SJSA1 (cell line): ENCODE results near the gene CHST4. TPM values are rescaled to one million over a fixed set of nuclear protein-coding genes. Genes with fewer than 3 reads are reported as not detected.

Source experiments
- DNase-seq, 2 experiments: peaks; one replicate each; pipeline ENCODE4 v3.0.0-alpha.2; 2015 to 2020; ENCODE audit warnings: low spot score in 2 of 2, low read depth in 1 of 2
- H3K27ac ChIP-seq: fragments of 250-450 bp; sonication (Bioruptor Pico); 2 replicates; pipeline ENCODE4 v1.5.1; 2020; ENCODE audit warnings: mild to moderate bottlenecking, moderate library complexity
- H3K27me3 ChIP-seq: fragments of 250-450 bp; sonication (Bioruptor Pico); replicated peaks from 2 replicates; pipeline ENCODE4 v1.5.1; 2020; ENCODE audit warnings: mild to moderate bottlenecking, moderate library complexity
- H3K36me3 ChIP-seq: fragments of 250-450 bp; sonication (Bioruptor Pico); 2 replicates; pipeline ENCODE4 v1.5.1; 2020; ENCODE audit warnings: mild to moderate bottlenecking
- H3K4me1 ChIP-seq: fragments of 250-450 bp; sonication (Bioruptor Pico); replicated peaks from 2 replicates; pipeline ENCODE4 v1.6.1; 2021; ENCODE audit warnings: mild to moderate bottlenecking
- H3K4me3 ChIP-seq: fragments of 250-450 bp; sonication (Bioruptor Pico); 2 replicates; pipeline ENCODE4 v1.5.1; 2020; ENCODE audit warnings: mild to moderate bottlenecking
- H3K9me3 ChIP-seq: fragments of 250-450 bp; sonication (Bioruptor Pico); replicated peaks from 2 replicates; pipeline ENCODE4 v1.5.1; 2020; ENCODE audit warnings: mild to moderate bottlenecking
- total RNA-seq: library from RNA; depleted of rRNA; stranded (reverse); fragments of >200 nt; shearing (Covaris generic); gene quantifications from 2 replicates; pipeline ENCODE4 v1.2.3, GENCODE V29; 2014; rRNA removed

CHST4 gene
- not detected in 2 replicates for total RNA-seq

DNA sequence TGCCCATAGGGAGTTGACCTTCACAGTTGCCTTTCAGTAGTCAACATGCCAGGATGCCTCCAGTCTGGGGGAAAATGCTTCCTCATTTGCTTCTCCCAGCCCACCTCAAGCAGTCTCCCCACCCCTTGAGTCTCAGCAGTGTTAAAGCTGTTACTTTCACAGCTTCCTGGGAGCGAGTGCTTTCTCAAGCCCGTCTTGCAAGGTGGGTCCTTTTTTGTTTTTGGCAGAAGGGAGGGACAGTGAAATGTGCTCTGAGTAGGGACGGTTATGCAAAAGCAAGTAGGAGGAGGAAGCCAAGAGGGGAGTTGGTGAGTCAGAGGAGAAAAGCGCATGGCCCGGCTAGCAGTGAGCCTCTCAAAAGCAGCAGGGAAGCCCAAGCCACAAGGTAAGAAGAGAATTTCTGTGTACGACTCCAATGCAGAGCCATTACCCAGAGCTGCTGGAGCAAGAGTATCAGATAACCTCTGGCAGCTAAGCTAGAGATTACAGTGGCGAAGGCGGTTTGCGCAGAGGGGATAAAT is at the start of gene CHST4:
Gene CHST4, plus strand, starts transcription at position 316 of the 521 bp plus-strand sequence. CDS start 10,252 bp downstream, outside the sequence.
- Histone ChIP-seq H3K9me3 (no peaks in the 10 kb centered on the region), H3K4me1 (peaks cover 5% of the 10 kb centered on the region; the same call in 1 of the 2 replicates), H3K27ac (no peak within 1 kb of the TSS), H3K36me3 (no peaks in the 10 kb centered on the region), H3K4me3 (no peak within 1 kb of the TSS), H3K27me3 (peaks cover 8% of the 10 kb centered on the region; the same call in 1 of the 2 replicates)
- DNase-seq = peak in 1 of 2 experiments; percentile 14

DNA sequence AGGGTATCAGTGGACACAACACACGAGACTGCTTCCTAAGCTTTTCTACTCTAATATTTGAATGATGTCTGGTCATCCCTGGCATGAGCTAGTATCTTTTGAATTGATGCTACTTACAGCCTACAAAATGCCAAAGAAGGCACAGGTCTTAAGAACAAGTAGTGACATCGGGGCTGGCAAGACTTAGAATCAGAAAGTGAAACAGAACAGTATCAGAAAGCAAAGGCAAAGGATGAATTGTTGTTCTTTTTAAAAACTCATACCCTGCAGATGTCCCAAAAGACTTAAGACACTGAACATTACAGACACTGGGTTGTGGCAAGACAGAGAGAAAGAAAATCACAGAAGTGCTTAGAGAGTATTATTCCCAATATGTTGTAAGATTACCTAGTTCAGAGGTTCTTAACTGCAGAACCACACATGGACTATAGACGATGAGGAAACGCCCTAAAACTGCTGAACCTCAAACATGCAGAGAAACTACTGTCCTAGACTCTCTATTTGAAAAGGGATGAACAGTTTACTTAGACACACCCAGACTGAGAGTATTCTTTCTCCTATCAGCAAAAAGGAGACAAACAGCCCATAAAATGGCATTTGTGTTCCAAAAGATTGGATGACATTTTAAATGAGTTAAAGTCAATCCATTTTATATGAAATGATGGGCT is 49.6 kb upstream of the CHST4 start:
- no peak overlapping the region for H3K4me3 ChIP-seq
- H3K9me3 ChIP-seq = peaks cover 6% of the 10 kb centered on the region; the same call in 1 of the 2 replicates
- H3K36me3 ChIP-seq = peaks cover 24% of the 10 kb centered on the region
- no peak overlapping the region for H3K27ac ChIP-seq
- H3K4me1 ChIP-seq = peaks cover 26% of the 10 kb centered on the region
- DNase-seq = no peak
- H3K27me3 ChIP-seq = no peaks in the 10 kb centered on the region

DNA sequence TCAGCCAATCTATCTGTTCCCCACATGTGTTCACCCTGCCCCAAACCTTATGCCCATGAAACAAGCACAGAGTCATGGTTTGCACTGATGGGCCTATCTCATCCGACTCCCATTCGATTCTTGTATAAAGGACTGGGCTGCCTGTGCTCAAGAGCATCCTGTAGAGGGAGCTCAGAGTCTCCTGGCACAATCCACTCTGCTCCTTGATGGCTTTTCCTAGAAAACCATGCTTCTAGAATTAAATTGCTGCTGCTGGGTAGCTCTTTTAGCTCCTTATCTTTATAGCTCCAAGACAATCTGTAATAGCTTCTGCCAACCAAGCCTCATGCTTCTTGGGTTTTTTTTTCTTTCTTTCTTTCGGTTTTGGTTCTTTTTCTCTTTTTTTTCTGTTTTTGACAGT is 46.8 kb upstream of the CHST4 start:
- Histone ChIP-seq H3K27me3 (no peaks in the 10 kb centered on the region), H3K9me3 (peaks cover 10% of the 10 kb centered on the region; the same call in 1 of the 2 replicates), H3K27ac (no peak overlapping the region), H3K4me1 (peaks cover 23% of the 10 kb centered on the region), H3K4me3 (no peak overlapping the region), H3K36me3 (peaks cover 27% of the 10 kb centered on the region)
- DNase-seq = no peak

DNA sequence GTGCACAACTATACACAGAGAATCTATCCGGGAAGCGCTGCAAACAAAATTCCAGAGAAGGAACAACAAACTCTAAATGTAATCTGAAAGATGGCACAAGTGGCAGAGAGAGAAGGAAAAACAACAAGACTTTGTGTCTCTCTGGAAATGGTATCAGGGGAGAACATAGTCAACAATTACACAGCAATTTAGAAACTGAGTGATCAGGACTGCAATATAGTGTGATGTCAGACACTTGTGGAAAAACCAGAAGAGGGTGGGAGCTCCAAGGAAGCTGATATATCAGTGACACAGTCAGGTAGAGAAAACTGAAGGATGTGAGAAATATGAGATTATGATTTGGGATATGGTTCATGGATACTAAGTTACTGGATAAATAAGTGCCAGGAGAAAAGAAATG is 45.3 kb upstream of the CHST4 start:
- no peak for DNase-seq
- H3K27me3 ChIP-seq = no peaks in the 10 kb centered on the region
- no peak overlapping the region for H3K4me3 ChIP-seq
- peaks cover 7% of the 10 kb centered on the region; the same call in 1 of the 2 replicates for H3K9me3 ChIP-seq
- peaks cover 20% of the 10 kb centered on the region for H3K36me3 ChIP-seq
- H3K4me1 ChIP-seq = peaks cover 13% of the 10 kb centered on the region
- H3K27ac ChIP-seq = no peak overlapping the region

DNA sequence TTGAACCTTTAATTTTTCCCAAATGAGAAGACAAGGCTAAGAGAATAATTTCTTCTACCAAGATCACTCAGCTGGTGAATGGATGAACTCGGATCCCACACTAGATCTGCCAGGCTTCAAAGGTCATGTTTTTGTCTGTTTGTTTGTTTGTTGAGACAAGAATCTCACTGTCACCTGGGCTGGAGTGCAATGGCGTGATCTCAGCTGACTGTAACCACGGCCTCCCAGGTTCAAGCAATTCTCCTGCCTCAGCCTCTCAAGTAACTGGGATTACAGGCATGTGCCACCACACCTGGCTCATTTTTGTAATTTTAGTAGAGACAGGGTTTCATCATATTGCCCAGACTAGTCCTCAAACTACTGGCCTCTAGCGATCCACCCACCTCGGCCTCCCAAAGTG is 43.7 kb upstream of the CHST4 start:
- peaks cover 6% of the 10 kb centered on the region for H3K36me3 ChIP-seq

DNA sequence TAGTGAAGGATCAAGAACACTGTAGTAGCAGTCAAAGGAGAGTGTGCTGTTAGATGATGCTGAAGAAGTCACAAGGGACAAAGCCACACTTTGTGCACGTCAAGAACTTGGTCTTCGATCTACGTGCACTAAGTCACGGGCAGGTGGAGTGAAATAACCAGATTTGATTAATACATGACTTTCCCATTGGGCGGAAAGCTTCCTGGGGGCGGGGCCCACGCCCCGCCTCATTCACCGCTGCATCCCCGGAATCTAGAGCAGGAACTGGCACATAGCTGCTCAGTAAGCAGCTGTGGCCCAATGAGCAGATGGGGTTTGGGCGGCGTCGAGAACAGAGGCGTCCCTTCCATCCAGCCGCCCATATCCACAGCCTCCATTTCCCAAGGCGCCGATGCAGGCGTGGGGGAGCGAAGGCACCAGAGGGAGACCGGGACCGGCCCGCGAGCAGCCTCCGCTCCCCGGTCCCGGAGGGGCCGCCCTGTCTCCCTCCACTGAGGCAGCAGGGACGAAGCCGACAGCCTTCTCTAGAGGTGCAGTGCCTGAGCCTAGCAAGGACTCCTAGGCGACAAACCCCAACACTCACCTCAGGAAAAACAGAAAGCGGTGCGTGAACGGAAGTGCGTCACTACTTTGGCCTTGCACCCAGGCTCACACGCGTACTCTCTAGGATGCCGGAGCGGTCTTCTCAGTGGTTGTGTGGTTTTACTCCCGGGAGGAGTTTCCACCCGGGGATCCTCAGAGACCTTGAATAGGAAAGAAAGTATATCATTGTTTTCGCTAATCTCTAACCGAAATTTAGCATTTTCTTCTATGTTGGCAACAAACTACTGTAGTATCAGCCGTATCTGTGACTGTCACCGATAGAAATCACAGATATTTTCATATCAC is 42.0 kb upstream of the CHST4 start:
- H3K4me3 ChIP-seq = peak overlapping the region; percentile 92
- H3K27me3 ChIP-seq = no peaks in the 10 kb centered on the region
- H3K27ac ChIP-seq = peak overlapping the region; percentile 98
- peak; percentile 85 to 90 for DNase-seq
- H3K4me1 ChIP-seq = peaks cover 13% of the 10 kb centered on the region
- peaks cover 3% of the 10 kb centered on the region for H3K36me3 ChIP-seq
- peaks cover 4% of the 10 kb centered on the region; the same call in 1 of the 2 replicates for H3K9me3 ChIP-seq

More for the DNA sequence above, 43.7 kb upstream of the CHST4 start:
- Histone ChIP-seq H3K4me1 (peaks cover 13% of the 10 kb centered on the region), H3K9me3 (peaks cover 4% of the 10 kb centered on the region; the same call in 1 of the 2 replicates), H3K27ac (no peak overlapping the region), H3K4me3 (no peak overlapping the region), H3K27me3 (no peaks in the 10 kb centered on the region)
- no peak for DNase-seq

DNA sequence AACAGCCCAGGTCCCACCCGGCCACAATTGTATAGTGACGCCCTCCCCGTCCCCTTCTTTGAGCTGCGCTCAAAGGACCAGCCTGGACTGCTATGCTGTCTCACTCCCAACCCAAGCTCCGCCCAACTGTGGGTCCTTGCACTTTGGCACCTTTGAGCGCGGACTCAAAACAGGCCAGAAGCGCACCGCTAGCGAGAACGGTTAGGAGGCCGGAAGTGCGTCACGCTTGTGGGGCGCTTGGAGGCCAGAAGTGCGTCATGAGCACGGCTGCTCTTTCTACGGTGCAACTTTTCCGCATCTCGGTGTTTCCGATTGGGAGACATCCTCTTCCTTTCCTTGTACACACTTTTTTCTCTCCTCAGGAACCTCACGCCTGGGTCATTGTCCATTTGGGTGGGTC is 37.1 kb upstream of the CHST4 start, which contains the start of gene ZNF19:
Gene ZNF19, minus strand, starts transcription at position 203 of the 400 bp plus-strand sequence. CDS start 7,210 bp downstream, outside the sequence.
- no peaks in the 10 kb centered on the region; the same call in 1 of the 2 replicates for H3K27me3 ChIP-seq
- DNase-seq = no peak
- H3K36me3 ChIP-seq = peaks cover 3% of the 10 kb centered on the region
- no peak within 1 kb of the TSS for H3K27ac ChIP-seq
- no peaks in the 10 kb centered on the region for H3K9me3 ChIP-seq
- H3K4me1 ChIP-seq = peaks cover 7% of the 10 kb centered on the region
- H3K4me3 ChIP-seq = no peak within 1 kb of the TSS

DNA sequence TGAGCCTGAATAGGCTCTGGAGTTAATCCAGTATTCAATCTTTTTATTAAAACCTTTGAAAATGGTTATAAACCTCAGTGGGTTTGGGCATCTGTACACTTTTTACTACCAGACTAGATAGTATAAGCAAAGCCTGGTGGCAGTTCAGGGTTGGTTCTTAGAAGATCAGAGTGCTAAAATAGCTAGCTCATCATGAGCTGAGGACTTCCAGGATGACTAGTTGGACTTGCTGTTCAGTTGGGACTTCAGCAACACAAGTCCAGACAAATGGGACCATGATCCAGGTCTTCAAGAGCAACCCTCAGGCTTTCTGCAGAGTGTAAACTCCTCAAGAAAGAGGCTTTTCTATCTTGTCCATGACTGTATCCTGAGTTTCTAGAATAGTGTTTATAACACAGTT is 35.9 kb upstream of the CHST4 start:
- Histone ChIP-seq H3K36me3 (no peaks in the 10 kb centered on the region), H3K27ac (no peak overlapping the region), H3K4me1 (no peaks in the 10 kb centered on the region), H3K27me3 (no peaks in the 10 kb centered on the region; the same call in 1 of the 2 replicates), H3K4me3 (no peak overlapping the region), H3K9me3 (no peaks in the 10 kb centered on the region)
- no peak for DNase-seq

DNA sequence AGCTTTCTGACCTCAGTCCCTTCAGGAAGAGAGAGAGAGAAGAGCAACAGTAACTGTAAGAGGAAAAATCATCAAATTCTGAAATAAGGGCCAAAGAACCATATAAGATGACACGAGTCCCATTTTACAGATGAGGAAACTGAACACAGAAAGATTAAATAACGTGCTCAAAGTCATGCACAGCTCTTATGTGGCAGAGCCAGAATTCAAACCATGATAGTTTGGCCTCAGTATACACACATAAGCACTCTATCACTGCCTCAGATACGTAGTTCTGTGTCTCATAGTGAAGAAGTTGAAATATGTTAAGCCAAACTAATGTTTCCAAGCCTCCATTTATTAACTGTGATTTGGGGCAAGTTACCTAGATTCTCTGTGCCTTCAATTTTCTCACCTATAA is 35.2 kb upstream of the CHST4 start:
- DNase-seq = no peak
- no peaks in the 10 kb centered on the region for H3K36me3 ChIP-seq
- no peak overlapping the region for H3K4me3 ChIP-seq

DNA sequence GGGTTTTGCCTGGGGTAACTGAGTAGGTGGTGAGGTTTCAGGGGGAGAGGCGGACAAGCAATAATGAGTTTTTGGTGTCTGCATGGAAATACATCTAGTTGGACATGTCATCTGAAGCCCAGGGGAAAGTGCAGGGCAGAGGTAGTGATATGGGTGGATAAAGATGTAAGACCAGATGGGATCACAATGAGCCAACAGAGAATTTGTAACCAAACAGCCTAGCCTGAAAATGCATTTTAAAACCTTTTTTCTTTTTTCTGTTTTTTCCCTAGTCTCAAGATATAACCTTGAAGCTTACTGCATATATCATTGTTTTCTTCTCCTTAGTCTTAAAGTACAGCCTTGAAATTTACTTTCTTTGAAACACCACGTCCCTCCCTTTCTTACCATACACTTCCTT is 33.4 kb upstream of the CHST4 start:
- H3K36me3 ChIP-seq = no peaks in the 10 kb centered on the region
- no peaks in the 10 kb centered on the region; the same call in 1 of the 2 replicates for H3K27me3 ChIP-seq
- no peaks in the 10 kb centered on the region for H3K9me3 ChIP-seq
- DNase-seq = no peak
- no peak overlapping the region for H3K27ac ChIP-seq
- H3K4me3 ChIP-seq = no peak overlapping the region
- H3K4me1 ChIP-seq = no peaks in the 10 kb centered on the region

More for the DNA sequence above, 35.2 kb upstream of the CHST4 start:
- H3K9me3 ChIP-seq = no peaks in the 10 kb centered on the region
- H3K27ac ChIP-seq = no peak overlapping the region
- no peaks in the 10 kb centered on the region for H3K4me1 ChIP-seq
- H3K27me3 ChIP-seq = no peaks in the 10 kb centered on the region; the same call in 1 of the 2 replicates

DNA sequence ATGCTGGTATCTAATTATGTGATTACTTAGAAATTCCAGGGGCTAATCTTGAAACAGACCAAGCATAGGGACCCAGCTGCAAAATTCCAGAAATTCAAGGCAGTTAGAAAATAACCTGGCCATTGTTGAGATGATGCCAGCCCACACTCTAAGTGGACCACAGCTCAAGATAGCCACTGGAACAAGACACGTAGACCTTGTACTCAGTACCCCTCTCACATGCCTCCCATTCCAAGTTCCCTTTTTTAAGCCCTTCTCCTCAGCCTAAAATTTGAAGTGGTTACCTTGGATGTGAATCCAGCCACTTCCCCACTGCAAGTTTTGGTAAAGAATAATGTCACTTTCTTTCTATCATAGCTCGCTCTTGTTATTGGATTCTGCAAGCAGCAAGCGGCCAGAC is 33.0 kb upstream of the CHST4 start:
- Histone ChIP-seq H3K36me3 (no peaks in the 10 kb centered on the region), H3K27ac (no peak overlapping the region), H3K9me3 (no peaks in the 10 kb centered on the region), H3K4me1 (no peaks in the 10 kb centered on the region), H3K4me3 (no peak overlapping the region), H3K27me3 (no peaks in the 10 kb centered on the region; the same call in 1 of the 2 replicates)
- no peak for DNase-seq

DNA sequence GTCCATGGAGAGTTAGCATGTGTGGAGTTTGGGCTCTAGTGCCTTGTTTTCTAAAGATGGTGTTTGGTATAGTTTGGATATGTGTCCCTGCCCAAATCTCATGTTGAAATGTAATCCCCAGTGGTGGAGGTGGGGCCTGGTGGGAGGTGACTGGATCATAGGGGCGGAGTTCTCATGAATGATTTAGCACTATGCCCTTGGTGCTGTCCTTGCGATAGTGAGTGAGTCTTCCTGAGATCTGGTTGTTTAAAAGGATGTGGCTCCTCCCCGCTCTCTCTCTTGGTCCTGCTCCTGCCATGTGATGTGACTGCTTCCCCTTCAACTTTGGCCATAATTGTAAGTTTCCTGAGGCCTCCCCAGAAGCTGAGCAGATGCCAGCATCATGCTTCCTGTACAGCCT is 28.2 kb upstream of the CHST4 start:
- H3K27ac ChIP-seq = no peak overlapping the region
- H3K27me3 ChIP-seq = peaks cover 5% of the 10 kb centered on the region; the same call in 1 of the 2 replicates
- no peaks in the 10 kb centered on the region for H3K4me1 ChIP-seq
- DNase-seq = no peak
- H3K36me3 ChIP-seq = no peaks in the 10 kb centered on the region
- H3K9me3 ChIP-seq = no peaks in the 10 kb centered on the region
- no peak overlapping the region for H3K4me3 ChIP-seq

DNA sequence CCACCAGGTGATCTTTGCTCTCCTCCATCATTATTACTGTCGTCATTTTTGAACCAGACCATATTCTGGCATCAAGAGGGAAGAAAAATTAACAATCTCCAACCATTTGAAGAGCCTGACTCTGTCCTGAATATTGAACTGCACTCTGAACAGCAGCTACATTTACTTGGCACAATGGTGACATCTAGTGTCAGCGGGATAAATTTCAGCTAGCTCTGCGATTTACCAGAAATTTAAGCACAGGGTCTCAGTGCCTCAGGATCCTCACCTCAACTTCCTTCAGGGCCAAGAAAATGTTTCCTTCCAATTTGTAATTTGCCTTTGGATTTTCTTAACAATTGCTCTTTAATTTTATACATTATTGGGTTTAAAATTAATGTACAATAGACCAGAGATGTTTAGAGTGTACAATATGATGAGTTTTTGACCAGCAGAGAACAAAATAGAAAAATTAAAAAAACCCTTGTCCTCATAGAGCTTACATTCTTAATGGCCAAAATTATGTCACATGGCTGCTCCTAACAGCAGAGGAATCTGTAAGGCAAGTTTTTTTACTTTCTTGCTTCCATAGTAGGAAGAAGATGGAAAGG is 26.4 kb upstream of the CHST4 start:
- Histone ChIP-seq H3K4me3 (no peak overlapping the region), H3K4me1 (no peaks in the 10 kb centered on the region), H3K36me3 (no peaks in the 10 kb centered on the region), H3K27me3 (peaks cover 5% of the 10 kb centered on the region; the same call in 1 of the 2 replicates), H3K27ac (no peak overlapping the region), H3K9me3 (no peaks in the 10 kb centered on the region)
- peak in 1 of 2 experiments; percentile 24 for DNase-seq
